Natural killer cell (primary cell): ENCODE results near the gene NHS. TPM values are rescaled to one million over a fixed set of nuclear protein-coding genes. Genes with fewer than 3 reads are reported as not detected.
"Not testable (repeated sequence)": the region's sequence is repeated elsewhere in the genome, so short reads cannot be mapped to it uniquely, and the experiment has no call there.

Experiments
- ATAC-seq, 3 donors: fragments of 150-1000 bp in 2 of 3; fragments of 200-7000 bp in 1 of 3; cut with Tn5 transposase; 1 replicate in 1 of 3; 2 replicates in 2 of 3; pipeline ENCODE4 v1.10.0; 2021; ENCODE audit warnings: mild to moderate bottlenecking in 2 of 3, moderate library complexity in 2 of 3
- DNase-seq, 2 donors: peaks; one replicate each; pipeline versions ENCODE4 v3.0.0 to v3.0.0-alpha.2; 2013 to 2021; ENCODE audit warnings: mixed read lengths in 1 of 2
- H3K27ac ChIP-seq: one replicate; pipeline ENCODE4 v1.5.1; 2013; ENCODE audit warnings: mild to moderate bottlenecking, low read length
- H3K27me3 ChIP-seq: one replicate; pipeline ENCODE4 v1.6.1; 2013; ENCODE audit warnings: low read length; ENCODE audit not compliant: control insufficient read depth, insufficient read depth
- H3K36me3 ChIP-seq: one replicate; pipeline ENCODE4 v1.6.1; 2013; ENCODE audit warnings: low read length; ENCODE audit not compliant: control insufficient read depth, insufficient read depth
- H3K4me1 ChIP-seq: one replicate; pipeline ENCODE4 v1.6.1; 2013; ENCODE audit warnings: low read length; ENCODE audit not compliant: control insufficient read depth, insufficient read depth
- H3K4me3 ChIP-seq: one replicate; pipeline ENCODE4 v1.5.1; 2013; ENCODE audit warnings: low read length
- H3K9me3 ChIP-seq: one replicate; pipeline ENCODE4 v1.6.1; 2013; ENCODE audit warnings: low read length; ENCODE audit not compliant: control insufficient read depth, insufficient read depth
- H3K27ac Mint-ChIP-seq, 2 donors: one replicate each; pipeline ENCODE4 v1.8.0; 2022; ENCODE audit warnings: mild to moderate bottlenecking in 2 of 2, mixed read lengths in 2 of 2, moderate library complexity in 1 of 2
- H3K27me3 Mint-ChIP-seq, 2 donors: one replicate each; pipeline ENCODE4 v1.8.0; 2022; ENCODE audit warnings: low read depth in 2 of 2, mixed read lengths in 2 of 2
- H3K36me3 Mint-ChIP-seq: one replicate; pipeline ENCODE4 v1.8.0; 2022; ENCODE audit warnings: mixed read lengths
- H3K4me1 Mint-ChIP-seq, 2 donors: one replicate each; pipeline ENCODE4 v1.8.0; 2022; ENCODE audit warnings: mixed read lengths in 2 of 2
- H3K4me3 Mint-ChIP-seq: one replicate; pipeline ENCODE4 v1.8.0; 2022; ENCODE audit warnings: mild to moderate bottlenecking, moderate library complexity, mixed read lengths
- H3K9me3 Mint-ChIP-seq, 2 donors: one replicate each; pipeline ENCODE4 v1.8.0; 2022; ENCODE audit warnings: mixed read lengths in 2 of 2
- CTCF ChIP-seq: fragments of 200-600 bp; IDR thresholded peaks from one replicate; pipeline ENCODE4 v1.8.0; 2022; ENCODE audit warnings: antibody characterized with exemption
- WGBS: methylation state at CpG from one replicate; pipeline ENCODE4 v1.1.7; 2013; ENCODE audit warnings: missing lambda C conversion rate; ENCODE audit not compliant: insufficient coverage; 5-methylcytosine and 5-hydroxymethylcytosine counted together
- intact Hi-C: fragments of 100-400 bp; cut with micrococcal nuclease; formaldehyde crosslinking; loops from one replicate; pipeline ENCODE4 v1.14.2; 2022
- total RNA-seq, 4 donors: library from RNA; stranded (reverse); fragments of 120-200 nt in 1 of 4; gene quantifications; one replicate each; pipeline versions ENCODE4 v1.2.3 to v1.2.4, GENCODE V29; 2013 to 2022

NHS gene
- total RNA-seq, 3 donors from 2014 or later (not counting 1 experiment from before 2014, with no cell fraction given) = 0.05 to 0.28 TPM; not detected in 1

GRCh38 chrX:17441965-17442364 is 67.0 kb downstream of the NHS start:
- no peak for TF ChIP-seq CTCF
- no peaks in the 10 kb centered on the region for H3K9me3 Mint-ChIP-seq
- no peaks in the 10 kb centered on the region for H3K4me1 Mint-ChIP-seq
- Histone ChIP-seq H3K27ac (no peak overlapping the region), H3K4me1 (no peaks in the 10 kb centered on the region), H3K9me3 (no peaks in the 10 kb centered on the region), H3K4me3 (no peak overlapping the region), H3K27me3 (no peaks in the 10 kb centered on the region), H3K36me3 (no peaks in the 10 kb centered on the region)
- ATAC-seq = no peak
- no peaks in the 10 kb centered on the region for H3K27me3 Mint-ChIP-seq
- H3K27ac Mint-ChIP-seq = no peak overlapping the region
- H3K4me3 Mint-ChIP-seq = no peak overlapping the region
- intact Hi-C loops = no loop called here
- no peak for DNase-seq
- no peaks in the 10 kb centered on the region for H3K36me3 Mint-ChIP-seq

- Mint-ChIP-seq H3K36me3 (no peaks in the 10 kb centered on the region), H3K27me3 (no peaks in the 10 kb centered on the region), H3K9me3 (no peaks in the 10 kb centered on the region), H3K4me1 (no peaks in the 10 kb centered on the region), H3K27ac (no peak overlapping the region), H3K4me3 (no peak overlapping the region)
- DNase-seq (no peak), ATAC-seq (no peak)
- TF ChIP-seq CTCF = no peak
- no peaks in the 10 kb centered on the region for H3K36me3 ChIP-seq
- H3K9me3 ChIP-seq = no peaks in the 10 kb centered on the region
- no peak overlapping the region for H3K4me3 ChIP-seq
- intact Hi-C loops = no loop called here
- H3K27ac ChIP-seq = no peak overlapping the region
- WGBS = 100% methylated on average over 1 of the region's 3 CpGs
- no peaks in the 10 kb centered on the region for H3K4me1 ChIP-seq
- H3K27me3 ChIP-seq = no peaks in the 10 kb centered on the region
Observed at GRCh38 chrX:17442898-17443297, 67.9 kb downstream of the NHS start.

GRCh38 chrX:17443556-17443955 is 68.6 kb downstream of the NHS start:
- H3K27me3 ChIP-seq = no peaks in the 10 kb centered on the region
- no CpG with 5 or more reads among the region's 4 CpGs for WGBS
- H3K4me3 ChIP-seq = no peak overlapping the region
- no peak for TF ChIP-seq CTCF
- Mint-ChIP-seq H3K4me1 (no peaks in the 10 kb centered on the region), H3K4me3 (no peak overlapping the region), H3K27me3 (no peaks in the 10 kb centered on the region), H3K27ac (no peak overlapping the region), H3K36me3 (no peaks in the 10 kb centered on the region), H3K9me3 (no peaks in the 10 kb centered on the region)
- H3K4me1 ChIP-seq = no peaks in the 10 kb centered on the region
- DNase-seq (no peak), ATAC-seq (no peak)
- intact Hi-C loops = no loop called here
- no peak overlapping the region for H3K27ac ChIP-seq
- no peaks in the 10 kb centered on the region for H3K36me3 ChIP-seq
- no peaks in the 10 kb centered on the region for H3K9me3 ChIP-seq

GRCh38 chrX:17446269-17446668 is 71.3 kb downstream of the NHS start:
- H3K36me3 Mint-ChIP-seq, ATAC-seq, H3K27ac ChIP-seq, H3K27me3 Mint-ChIP-seq, H3K4me1 Mint-ChIP-seq, H3K4me3 ChIP-seq, H3K4me3 Mint-ChIP-seq, H3K9me3 Mint-ChIP-seq, H3K27me3 ChIP-seq, intact Hi-C loops, DNase-seq, H3K27ac Mint-ChIP-seq, H3K36me3 ChIP-seq, H3K9me3 ChIP-seq, H3K4me1 ChIP-seq: not testable (repeated sequence)
- 87% methylated on average over 5 of the region's 5 CpGs for WGBS
